Activated CD8-positive, alpha-beta memory T cell treated with anti-CD3 and anti-CD28 coated beads, Interleukin-2, amount 50 U/mL, for 48 hours (primary cell): ENCODE results near the gene FITM2.

Experiments
- DNase-seq: peaks from one replicate; pipeline ENCODE4 v3.0.0-alpha.2; 2020

The FITM2 gene

GRCh38 chr20:44274303-44275017, 36.5 kb downstream of the FITM2 start:
- DNase-seq, result no peak

- DNase-seq, result no peak
Observed at GRCh38 chr20:44273231-44274215, 37.5 kb downstream of the FITM2 start.

GRCh38 chr20:44271915-44272663, 38.9 kb downstream of the FITM2 start:
- no peak for DNase-seq

- no peak for DNase-seq
Observed at GRCh38 chr20:44268802-44269201, 42.2 kb downstream of the FITM2 start.

GRCh38 chr20:44264287-44264686, 46.7 kb downstream of the FITM2 start:
- no peak for DNase-seq

- DNase-seq, result no peak
Observed at GRCh38 chr20:44258226-44258890, 52.6 kb downstream of the FITM2 start.

GRCh38 chr20:44256961-44257360, 54.0 kb downstream of the FITM2 start:
- DNase-seq, result no peak

GRCh38 chr20:44255942-44256341, 55.1 kb downstream of the FITM2 start:
- no peak for DNase-seq

GRCh38 chr20:44254073-44254472, 56.9 kb downstream of the FITM2 start:
- DNase-seq, result no peak

GRCh38 chr20:44253528-44253927, 57.5 kb downstream of the FITM2 start:
- DNase-seq, result no peak
